ENCODE results near the gene ADCY3. TPM values are rescaled to one million over a fixed set of nuclear protein-coding genes. Genes with fewer than 3 reads are reported as not detected.
A peak's percentile ranks its signal among the peaks of the same experiment; 100 is the strongest.

The ADCY3 gene
- total and polyA plus RNA-seq, 2 of the 13 experiments (the other 11 are each of a cell fraction or from before 2014, with no cell fraction given) = 0.11 to 0.61 TPM

DNA sequence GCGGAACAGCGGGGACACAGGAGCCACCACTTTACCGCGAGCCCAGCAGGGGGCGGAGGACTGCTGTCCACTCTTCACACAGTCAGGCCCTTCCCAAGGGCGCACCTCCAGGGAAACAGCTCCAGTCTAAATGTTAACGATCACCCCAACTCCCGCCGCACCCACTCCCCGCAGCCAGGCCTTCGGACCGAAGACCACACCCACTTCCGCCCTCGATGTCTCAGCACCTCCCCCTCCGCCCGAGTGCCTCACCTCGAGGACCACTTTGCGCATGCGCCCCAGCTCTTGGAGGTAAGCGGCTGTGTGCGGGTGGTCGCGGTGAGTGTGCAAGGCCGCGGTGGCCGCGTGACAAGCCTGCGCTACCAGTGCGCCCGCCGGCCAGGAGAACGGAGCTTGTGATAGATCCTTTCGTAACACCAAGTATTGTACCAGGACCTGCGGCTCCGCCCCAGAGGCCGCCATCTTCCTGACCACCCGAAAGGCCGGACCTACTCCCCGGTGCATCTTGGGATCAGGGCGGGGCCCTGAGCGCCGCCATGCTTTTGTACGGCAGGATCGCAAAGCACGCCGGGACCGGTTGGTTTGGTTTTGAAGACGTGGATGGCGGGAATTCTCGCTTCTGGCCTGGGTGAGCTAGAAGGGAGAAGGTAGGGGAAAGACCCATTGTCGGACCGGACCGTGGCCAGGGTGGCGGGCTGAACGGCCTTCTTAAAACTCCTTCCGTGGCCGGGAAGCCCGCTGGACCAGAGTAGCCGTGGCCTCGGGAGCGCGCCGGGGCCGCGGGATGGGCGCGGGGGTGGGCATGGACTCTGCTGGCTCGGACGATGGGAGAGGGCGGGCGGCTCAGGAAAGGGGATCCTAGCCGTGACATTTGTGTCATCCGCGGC is 126.9 kb downstream of the ADCY3 start, which contains the start of the genes CENPO and PTRHD1 (continued):
- TF ChIP-seq, protein P1, sequence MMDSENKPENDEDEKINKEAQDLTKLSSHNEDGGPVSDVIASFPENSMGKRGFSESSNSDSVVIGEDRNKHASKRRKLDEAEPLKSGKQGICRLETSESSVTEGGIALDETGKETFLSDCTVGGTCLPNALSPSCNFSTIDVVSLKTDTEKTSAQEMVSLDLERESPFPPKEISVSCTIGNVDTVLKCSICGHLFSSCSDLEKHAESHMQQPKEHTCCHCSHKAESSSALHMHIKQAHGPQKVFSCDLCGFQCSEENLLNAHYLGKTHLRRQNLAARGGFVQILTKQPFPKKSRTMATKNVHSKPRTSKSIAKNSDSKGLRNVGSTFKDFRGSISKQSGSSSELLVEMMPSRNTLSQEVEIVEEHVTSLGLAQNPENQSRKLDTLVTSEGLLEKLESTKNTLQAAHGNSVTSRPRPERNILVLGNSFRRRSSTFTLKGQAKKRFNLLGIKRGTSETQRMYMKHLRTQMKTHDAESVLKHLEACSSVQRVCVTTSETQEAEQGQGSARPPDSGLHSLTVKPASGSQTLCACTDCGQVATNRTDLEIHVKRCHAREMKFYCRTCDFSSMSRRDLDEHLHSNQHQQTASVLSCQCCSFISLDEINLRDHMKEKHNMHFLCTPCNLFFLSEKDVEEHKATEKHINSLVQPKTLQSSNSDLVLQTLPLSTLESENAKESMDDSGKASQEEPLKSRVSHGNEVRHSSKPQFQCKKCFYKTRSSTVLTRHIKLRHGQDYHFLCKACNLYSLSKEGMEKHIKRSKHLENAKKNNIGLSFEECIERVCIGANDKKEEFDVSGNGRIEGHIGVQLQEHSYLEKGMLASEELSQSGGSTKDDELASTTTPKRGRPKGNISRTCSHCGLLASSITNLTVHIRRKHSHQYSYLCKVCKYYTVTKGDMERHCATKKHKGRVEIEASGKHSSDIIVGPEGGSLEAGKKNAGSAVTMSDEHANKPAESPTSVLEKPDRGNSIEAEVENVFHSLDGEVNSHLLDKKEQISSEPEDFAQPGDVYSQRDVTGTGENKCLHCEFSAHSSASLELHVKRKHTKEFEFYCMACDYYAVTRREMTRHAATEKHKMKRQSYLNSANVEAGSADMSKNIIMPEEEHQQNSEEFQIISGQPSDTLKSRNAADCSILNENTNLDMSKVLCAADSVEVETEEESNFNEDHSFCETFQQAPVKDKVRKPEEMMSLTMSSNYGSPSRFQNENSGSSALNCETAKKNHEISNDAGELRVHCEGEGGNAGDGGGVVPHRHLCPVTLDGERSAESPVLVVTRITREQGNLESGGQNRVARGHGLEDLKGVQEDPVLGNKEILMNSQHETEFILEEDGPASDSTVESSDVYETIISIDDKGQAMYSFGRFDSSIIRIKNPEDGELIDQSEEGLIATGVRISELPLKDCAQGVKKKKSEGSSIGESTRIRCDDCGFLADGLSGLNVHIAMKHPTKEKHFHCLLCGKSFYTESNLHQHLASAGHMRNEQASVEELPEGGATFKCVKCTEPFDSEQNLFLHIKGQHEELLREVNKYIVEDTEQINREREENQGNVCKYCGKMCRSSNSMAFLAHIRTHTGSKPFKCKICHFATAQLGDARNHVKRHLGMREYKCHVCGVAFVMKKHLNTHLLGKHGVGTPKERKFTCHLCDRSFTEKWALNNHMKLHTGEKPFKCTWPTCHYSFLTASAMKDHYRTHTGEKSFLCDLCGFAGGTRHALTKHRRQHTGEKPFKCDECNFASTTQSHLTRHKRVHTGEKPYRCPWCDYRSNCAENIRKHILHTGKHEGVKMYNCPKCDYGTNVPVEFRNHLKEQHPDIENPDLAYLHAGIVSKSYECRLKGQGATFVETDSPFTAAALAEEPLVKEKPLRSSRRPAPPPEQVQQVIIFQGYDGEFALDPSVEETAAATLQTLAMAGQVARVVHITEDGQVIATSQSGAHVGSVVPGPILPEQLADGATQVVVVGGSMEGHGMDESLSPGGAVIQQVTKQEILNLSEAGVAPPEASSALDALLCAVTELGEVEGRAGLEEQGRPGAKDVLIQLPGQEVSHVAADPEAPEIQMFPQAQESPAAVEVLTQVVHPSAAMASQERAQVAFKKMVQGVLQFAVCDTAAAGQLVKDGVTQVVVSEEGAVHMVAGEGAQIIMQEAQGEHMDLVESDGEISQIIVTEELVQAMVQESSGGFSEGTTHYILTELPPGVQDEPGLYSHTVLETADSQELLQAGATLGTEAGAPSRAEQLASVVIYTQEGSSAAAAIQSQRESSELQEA (CRISPR knock-in tag; IDR thresholded peaks at IDR 0.05; ENCODE audit: not compliant biosample characterization) = peak; percentile 65
- TF ChIP-seq NPAS2 (CRISPR knock-in tag; IDR thresholded peaks at IDR 0.05; ENCODE audit: borderline replicate concordance) (no peak), STAT5B (CRISPR knock-in tag; IDR thresholded peaks at IDR 0.05) (0 out of 2 replicates have a peak, but pooled peaks have one; percentile 57), FOSL2 (CRISPR knock-in tag; IDR thresholded peaks at IDR 0.05) (peak; percentile 55; the same call in 1 of the 2 replicates), PAWR (CRISPR knock-in tag; IDR thresholded peaks at IDR 0.05; ENCODE audit: borderline replicate concordance) (no peak), ZNF687 (CRISPR knock-in tag; IDR thresholded peaks at IDR 0.05) (peak; percentile 96)
- TF ChIP-seq, protein P2, sequence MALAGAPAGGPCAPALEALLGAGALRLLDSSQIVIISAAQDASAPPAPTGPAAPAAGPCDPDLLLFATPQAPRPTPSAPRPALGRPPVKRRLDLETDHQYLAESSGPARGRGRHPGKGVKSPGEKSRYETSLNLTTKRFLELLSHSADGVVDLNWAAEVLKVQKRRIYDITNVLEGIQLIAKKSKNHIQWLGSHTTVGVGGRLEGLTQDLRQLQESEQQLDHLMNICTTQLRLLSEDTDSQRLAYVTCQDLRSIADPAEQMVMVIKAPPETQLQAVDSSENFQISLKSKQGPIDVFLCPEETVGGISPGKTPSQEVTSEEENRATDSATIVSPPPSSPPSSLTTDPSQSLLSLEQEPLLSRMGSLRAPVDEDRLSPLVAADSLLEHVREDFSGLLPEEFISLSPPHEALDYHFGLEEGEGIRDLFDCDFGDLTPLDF (CRISPR knock-in tag; IDR thresholded peaks at IDR 0.05) = peak; percentile 99
- TF ChIP-seq, protein P3, sequence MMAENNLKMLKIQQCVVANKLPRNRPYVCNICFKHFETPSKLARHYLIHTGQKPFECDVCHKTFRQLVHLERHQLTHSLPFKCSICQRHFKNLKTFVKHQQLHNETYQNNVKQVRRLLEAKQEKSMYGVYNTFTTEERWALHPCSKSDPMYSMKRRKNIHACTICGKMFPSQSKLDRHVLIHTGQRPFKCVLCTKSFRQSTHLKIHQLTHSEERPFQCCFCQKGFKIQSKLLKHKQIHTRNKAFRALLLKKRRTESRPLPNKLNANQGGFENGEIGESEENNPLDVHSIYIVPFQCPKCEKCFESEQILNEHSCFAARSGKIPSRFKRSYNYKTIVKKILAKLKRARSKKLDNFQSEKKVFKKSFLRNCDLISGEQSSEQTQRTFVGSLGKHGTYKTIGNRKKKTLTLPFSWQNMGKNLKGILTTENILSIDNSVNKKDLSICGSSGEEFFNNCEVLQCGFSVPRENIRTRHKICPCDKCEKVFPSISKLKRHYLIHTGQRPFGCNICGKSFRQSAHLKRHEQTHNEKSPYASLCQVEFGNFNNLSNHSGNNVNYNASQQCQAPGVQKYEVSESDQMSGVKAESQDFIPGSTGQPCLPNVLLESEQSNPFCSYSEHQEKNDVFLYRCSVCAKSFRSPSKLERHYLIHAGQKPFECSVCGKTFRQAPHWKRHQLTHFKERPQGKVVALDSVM (CRISPR knock-in tag; IDR thresholded peaks at IDR 0.05) = peak; percentile 71

All from HepG2 (cell line).